ENCODE measurements around the gene RPS6KA6. TPM values are rescaled to one million over a fixed set of nuclear protein-coding genes. Genes with fewer than 3 reads are reported as not detected.
"Not testable (repeated sequence)": the region's sequence is repeated elsewhere in the genome, so short reads cannot be mapped to it uniquely, and the experiment has no call there.

The RPS6KA6 gene
- total RNA-seq, 2 experiments from 2014 or later = 0.09 to 0.12 TPM

DNA sequence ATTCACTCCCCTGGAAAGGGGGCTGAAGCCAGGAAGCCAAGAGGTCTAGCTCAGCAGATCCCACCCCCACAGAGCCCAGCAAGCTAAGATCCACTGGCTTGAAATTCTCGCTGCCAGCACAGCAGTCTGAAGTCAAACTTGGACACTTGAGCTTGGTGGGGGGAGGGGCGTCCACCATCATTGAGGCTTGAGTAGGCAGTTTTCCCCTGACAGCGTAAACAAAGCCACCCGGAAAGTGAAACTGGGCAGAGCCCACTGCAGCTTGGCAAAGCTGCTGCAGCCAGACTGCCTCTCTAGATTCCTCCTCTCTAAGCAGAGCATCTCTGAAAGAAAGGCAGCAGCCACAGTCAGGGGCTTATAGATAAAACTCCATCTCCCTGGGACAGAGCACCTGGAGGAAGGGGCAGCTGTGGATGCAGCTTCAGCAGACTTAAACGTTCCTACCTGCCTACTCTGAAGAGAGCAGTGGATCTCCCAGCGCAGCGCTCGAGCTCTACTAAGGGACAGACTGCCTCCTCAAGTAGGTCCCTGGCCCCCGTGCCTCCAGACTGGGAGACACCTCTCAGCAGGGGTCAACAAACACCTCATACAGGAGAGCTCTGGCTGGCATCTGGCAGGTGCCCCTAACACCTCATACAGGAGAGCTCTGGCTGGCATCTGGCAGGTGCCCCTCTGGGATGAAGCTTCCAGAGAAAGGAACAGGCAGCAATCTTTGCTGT, 108.4 kb downstream of the RPS6KA6 start:
- H3K9me3 Mint-ChIP-seq (ENCODE audit: low read depth); DNase-seq; H3K4me3 Mint-ChIP-seq; POLR2A ChIA-PET; ATAC-seq; CTCF ChIA-PET; H3K27ac Mint-ChIP-seq; intact Hi-C loops (cut with DNase I, micrococcal nuclease); H3K27me3 Mint-ChIP-seq; H3K36me3 Mint-ChIP-seq (ENCODE audit: low read depth); H3K4me1 Mint-ChIP-seq: not testable (repeated sequence)

DNA sequence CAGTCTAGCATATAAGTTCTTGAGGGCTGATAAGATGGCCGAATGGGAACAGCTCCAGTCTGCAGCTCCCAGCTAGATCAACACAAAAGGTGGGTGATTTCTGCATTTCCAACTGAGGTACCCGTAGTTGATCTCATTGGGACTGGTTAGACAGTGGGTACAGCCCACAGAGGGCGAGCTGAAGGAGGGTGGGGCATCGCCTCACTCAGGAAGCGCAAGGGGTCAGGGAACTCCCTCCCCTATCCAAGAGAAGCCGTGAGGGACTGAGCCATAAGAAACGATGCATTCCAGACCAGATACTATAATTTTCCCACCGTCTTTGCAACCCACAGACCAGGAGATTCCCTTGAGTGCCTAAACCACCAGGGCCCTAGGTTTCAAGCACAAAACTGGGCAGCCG, 109.0 kb downstream of the RPS6KA6 start:
- Mint-ChIP-seq H3K4me1 (no peaks in the 10 kb centered on the region), H3K36me3 (ENCODE audit: low read depth) (no peaks in the 10 kb centered on the region), H3K27ac (no peak overlapping the region), H3K4me3 (no peak overlapping the region), H3K27me3 (no peaks in the 10 kb centered on the region), H3K9me3 (ENCODE audit: low read depth) (peaks cover 4% of the 10 kb centered on the region)
- no peak for ATAC-seq
- POLR2A ChIA-PET = no interaction called here
- no peak for DNase-seq
- CTCF ChIA-PET = no interaction called here
- intact Hi-C loops (cut with DNase I, micrococcal nuclease) = no loop called here

DNA sequence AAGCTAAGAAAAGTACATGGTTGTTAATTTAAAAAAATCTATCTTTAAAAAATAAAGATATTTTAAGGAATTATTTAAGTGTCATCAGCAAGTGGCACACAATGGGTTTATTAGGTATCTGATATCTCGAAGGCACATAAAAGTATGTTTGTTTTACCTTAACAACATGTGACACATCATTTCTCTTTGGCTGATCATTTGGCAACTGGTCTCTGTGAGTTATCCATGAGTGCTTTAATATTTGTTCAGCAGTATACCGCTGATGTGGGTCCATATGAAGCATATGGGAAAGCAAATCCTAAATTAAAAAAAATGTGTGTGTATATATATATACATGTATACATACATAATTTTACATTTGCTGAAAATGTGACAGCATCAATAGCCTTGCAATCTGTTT, 123.2 kb downstream of the RPS6KA6 start:
- Mint-ChIP-seq H3K36me3 (ENCODE audit: low read depth) (no peaks in the 10 kb centered on the region), H3K27me3 (no peaks in the 10 kb centered on the region), H3K4me1 (no peaks in the 10 kb centered on the region), H3K9me3 (ENCODE audit: low read depth) (peaks cover 3% of the 10 kb centered on the region), H3K4me3 (no peak overlapping the region), H3K27ac (no peak overlapping the region)
- ATAC-seq (no peak), DNase-seq (no peak)
- ChIA-PET CTCF (no interaction called here), POLR2A (no interaction called here)
- intact Hi-C loops (cut with DNase I, micrococcal nuclease) = no loop called here

DNA sequence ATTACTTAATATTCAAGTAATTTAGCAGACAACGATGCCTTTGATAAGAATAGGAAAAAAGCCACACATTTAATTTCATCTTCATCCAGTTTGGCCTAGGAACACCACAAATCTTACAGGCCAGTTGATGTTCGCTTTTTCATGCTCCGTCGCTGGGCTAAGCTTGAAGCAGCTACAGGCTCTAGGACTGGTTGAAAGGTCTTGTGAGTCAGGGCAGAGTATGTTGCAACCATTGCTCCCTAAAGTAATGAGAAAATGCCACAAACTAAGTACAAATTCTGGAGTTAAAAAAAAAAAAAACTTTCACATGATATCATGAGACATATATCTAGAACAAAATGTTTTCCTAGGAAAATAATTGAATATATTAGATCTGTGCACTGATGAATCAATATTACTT, 123.8 kb downstream of the RPS6KA6 start:
- Mint-ChIP-seq H3K4me1 (no peaks in the 10 kb centered on the region), H3K4me3 (no peak overlapping the region), H3K27me3 (no peaks in the 10 kb centered on the region), H3K36me3 (ENCODE audit: low read depth) (no peaks in the 10 kb centered on the region), H3K9me3 (ENCODE audit: low read depth) (peaks cover 3% of the 10 kb centered on the region), H3K27ac (no peak overlapping the region)
- ChIA-PET CTCF (no interaction called here), POLR2A (no interaction called here)
- DNase-seq = no peak
- intact Hi-C loops (cut with DNase I, micrococcal nuclease) = no loop called here
- no peak for ATAC-seq

DNA sequence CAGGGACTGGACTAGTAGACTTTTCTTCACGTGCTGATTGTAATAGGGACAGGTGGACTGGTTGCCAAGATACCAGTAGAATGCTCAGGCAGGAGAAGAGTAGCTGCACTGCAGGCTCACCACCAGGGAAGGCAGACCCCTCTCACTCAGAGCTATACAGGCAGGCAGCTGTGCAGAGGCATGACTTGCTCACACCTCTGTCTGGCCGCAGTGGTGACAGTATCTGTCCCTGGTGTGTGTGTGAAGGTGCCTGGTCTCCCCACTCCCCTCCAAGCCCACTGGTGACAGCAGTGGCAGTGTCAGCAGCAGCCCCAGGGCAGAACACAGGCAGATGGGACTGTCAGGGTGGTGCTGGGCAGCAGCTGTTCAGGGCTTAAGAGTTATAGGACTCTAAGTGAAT, 140.7 kb downstream of the RPS6KA6 start:
- no peaks in the 10 kb centered on the region for H3K27me3 Mint-ChIP-seq
- no peak overlapping the region for H3K27ac Mint-ChIP-seq
- ATAC-seq = no peak
- intact Hi-C loops (cut with DNase I, micrococcal nuclease) = loop anchor here in 1 of 2 experiments (5.0 kb wide), 1 partner anchor 1005 kb away; no protein-coding TSS in a partner anchor
- DNase-seq = no peak
- H3K4me3 Mint-ChIP-seq = no peak overlapping the region
- H3K36me3 Mint-ChIP-seq (ENCODE audit: low read depth) = no peaks in the 10 kb centered on the region
- H3K9me3 Mint-ChIP-seq (ENCODE audit: low read depth) = no peaks in the 10 kb centered on the region
- no peaks in the 10 kb centered on the region for H3K4me1 Mint-ChIP-seq
- ChIA-PET POLR2A (no interaction called here), CTCF (interaction anchor here (0.6 kb wide), 1 partner anchor 286 kb away, joined by 3 read pairs; no protein-coding TSS in a partner anchor)

DNA sequence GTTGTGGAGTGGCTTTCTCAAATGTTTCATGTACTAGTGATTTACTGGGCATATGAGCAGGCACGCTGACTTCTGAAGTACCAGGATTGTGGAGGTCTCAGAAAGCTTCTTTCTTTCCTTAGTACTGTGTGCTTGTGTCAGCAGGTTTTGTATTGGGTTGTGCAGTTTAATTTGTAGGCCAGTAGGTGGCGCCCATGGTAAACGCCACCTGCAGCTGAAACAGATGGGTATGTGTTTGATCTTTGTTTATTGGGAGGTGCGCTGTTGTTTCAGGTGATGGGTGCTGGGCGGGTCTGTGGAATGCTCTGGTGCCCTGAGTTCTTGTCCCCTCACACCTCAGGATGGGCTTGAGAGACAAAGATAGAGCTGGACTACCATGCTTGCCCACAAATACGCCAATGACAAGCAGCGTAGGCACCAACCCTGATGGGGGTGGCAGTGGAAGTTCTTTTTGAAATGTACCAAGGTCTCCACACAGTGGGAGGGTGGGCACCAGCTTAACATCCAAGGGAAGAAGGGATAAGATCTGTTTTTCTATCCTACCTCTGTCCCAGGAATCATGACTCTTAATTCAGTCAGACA, 141.5 kb downstream of the RPS6KA6 start:
- DNase-seq (peak; percentile 19), ATAC-seq (peak; percentile 55)
- no peak overlapping the region for H3K4me3 Mint-ChIP-seq
- H3K36me3 Mint-ChIP-seq (ENCODE audit: low read depth) = no peaks in the 10 kb centered on the region
- ChIA-PET POLR2A (no interaction called here), CTCF (interaction anchor here (0.6 to 0.8 kb wide), 3 partner anchors 10 to 579 kb away, joined by 3 read pairs; no protein-coding TSS in a partner anchor)
- H3K27ac Mint-ChIP-seq = no peak overlapping the region
- no peaks in the 10 kb centered on the region for H3K9me3 Mint-ChIP-seq (ENCODE audit: low read depth)
- intact Hi-C loops (cut with DNase I, micrococcal nuclease) = loop anchor here in 1 of 2 experiments (5.0 kb wide), 1 partner anchor 1006 kb away; no protein-coding TSS in a partner anchor
- no peaks in the 10 kb centered on the region for H3K27me3 Mint-ChIP-seq
- H3K4me1 Mint-ChIP-seq = no peaks in the 10 kb centered on the region

DNA sequence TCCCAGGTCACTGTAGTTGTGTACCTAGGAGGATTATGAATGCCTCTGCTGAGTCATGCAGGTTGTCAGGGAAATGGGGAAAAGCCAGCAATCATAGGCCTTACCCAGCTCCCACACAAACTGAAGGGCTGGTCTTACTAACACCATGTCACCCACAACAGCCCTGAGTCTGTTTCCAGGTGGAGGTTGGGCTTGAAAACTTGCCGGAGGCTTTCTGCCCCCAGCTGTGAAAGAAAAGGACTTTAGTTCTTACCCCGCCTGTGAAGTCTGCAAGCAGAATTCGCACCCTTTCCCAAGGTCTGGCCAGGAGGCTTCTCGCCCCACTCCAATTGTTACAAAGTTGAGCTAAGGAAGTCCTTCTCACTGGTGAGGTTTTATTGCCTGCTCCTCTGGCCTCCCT, 143.9 kb downstream of the RPS6KA6 start:
- no peaks in the 10 kb centered on the region for H3K27me3 Mint-ChIP-seq
- H3K4me3 Mint-ChIP-seq = no peak overlapping the region
- POLR2A ChIA-PET = no interaction called here
- no peaks in the 10 kb centered on the region for H3K4me1 Mint-ChIP-seq
- ATAC-seq (no peak), DNase-seq (no peak)
- CTCF ChIA-PET = no interaction called here
- no peaks in the 10 kb centered on the region for H3K36me3 Mint-ChIP-seq (ENCODE audit: low read depth)
- intact Hi-C loops (cut with DNase I, micrococcal nuclease) = no loop called here
- H3K9me3 Mint-ChIP-seq (ENCODE audit: low read depth) = peaks cover 2% of the 10 kb centered on the region
- H3K27ac Mint-ChIP-seq = no peak overlapping the region

Small RNAs within 50 kb of the gene (microRNA-seq; reads per million reads assigned to microRNA genes)
- not detected for gene MIR548I4 (ENCODE audit: borderline replicate concordance)

Measured in activated CD4-positive, alpha-beta T cell treated with anti-CD3 and anti-CD28 coated beads for 36 hours (primary cell).